Measurements from ENCODE around the gene ANO9.

DNA sequence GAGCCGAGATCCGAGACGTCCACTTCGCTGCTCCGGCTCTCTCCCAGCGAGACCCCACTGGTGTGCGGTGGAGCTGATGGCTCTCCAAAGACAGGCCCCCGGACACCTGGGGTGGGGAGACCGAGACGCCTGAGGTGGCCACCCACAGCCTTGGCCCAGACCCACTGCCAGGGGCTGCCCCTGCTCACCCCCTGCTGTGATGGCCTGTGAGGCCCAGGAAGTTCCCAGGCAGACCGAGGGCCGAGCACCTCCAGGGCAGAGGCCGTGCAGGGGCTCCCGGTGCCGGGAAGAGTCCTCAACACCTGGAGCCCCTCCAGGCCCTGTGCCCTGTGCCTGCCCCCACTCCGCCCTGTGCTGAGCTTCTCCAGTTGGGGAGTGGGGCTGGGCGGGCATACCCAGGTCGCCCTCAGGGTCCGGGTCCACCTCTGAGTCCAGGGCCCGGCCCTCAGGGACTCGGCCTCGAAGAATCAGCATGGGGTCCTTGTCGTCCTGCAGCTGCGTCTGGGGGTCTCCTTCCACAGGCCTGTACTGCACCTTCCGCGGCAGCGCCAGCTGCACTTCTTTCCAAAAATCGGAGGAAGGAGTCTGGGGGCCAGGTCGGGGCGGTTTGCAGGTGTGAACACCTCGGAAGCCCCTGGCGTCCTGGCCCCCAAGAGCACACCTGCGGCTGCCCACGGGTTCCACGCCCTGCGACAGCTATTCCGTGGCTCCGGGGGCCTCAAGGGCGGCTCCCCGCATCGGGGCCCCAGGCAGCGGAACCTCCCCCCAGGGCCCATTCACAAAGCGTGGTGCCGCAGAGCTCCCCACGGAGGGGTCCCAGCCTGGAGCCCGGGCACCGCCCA is 35.6 kb downstream of the ANO9 start:
- TF ChIP-seq, protein P1, sequence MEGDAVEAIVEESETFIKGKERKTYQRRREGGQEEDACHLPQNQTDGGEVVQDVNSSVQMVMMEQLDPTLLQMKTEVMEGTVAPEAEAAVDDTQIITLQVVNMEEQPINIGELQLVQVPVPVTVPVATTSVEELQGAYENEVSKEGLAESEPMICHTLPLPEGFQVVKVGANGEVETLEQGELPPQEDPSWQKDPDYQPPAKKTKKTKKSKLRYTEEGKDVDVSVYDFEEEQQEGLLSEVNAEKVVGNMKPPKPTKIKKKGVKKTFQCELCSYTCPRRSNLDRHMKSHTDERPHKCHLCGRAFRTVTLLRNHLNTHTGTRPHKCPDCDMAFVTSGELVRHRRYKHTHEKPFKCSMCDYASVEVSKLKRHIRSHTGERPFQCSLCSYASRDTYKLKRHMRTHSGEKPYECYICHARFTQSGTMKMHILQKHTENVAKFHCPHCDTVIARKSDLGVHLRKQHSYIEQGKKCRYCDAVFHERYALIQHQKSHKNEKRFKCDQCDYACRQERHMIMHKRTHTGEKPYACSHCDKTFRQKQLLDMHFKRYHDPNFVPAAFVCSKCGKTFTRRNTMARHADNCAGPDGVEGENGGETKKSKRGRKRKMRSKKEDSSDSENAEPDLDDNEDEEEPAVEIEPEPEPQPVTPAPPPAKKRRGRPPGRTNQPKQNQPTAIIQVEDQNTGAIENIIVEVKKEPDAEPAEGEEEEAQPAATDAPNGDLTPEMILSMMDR (IDR thresholded peaks at IDR 0.05; ENCODE audit: low read length) = no peak
- no peak for TF ChIP-seq EZH2 (IDR thresholded peaks at IDR 0.05; ENCODE audit: borderline replicate concordance, low read length)

Data from OCI-LY1 (cell line).